SK-N-SH (cell line): Measurements from ENCODE around the gene CATSPERE.

Experiments used
- EP300 ChIP-seq, 2 experiments: IDR thresholded peaks; 2 replicates each; pipeline versions ENCODE4 v1.4.0 to v1.6.1; 2012; ENCODE audit warnings: borderline replicate concordance in 1 of 2, low read depth in 1 of 2, low read length in 1 of 2
- EZH2phosphoT487 ChIP-seq: fragments of 200-600 bp; sonication (generic); IDR thresholded peaks from 2 replicates; pipeline ENCODE4 v1.6.1; 2017; ENCODE audit warnings: low read depth, mixed run types, mild to moderate bottlenecking, antibody characterized with exemption, moderate library complexity, borderline replicate concordance
- FOXM1 ChIP-seq: IDR thresholded peaks from 2 replicates; pipeline ENCODE4 v1.4.0; 2012; ENCODE audit warnings: low read depth, mild to moderate bottlenecking
- GABPA ChIP-seq: IDR thresholded peaks from 2 replicates; pipeline ENCODE4 v1.4.0; 2012; ENCODE audit warnings: low read depth, mild to moderate bottlenecking
- GATA2 ChIP-seq: sonication (generic); formaldehyde crosslinking; IDR thresholded peaks from 2 replicates; pipeline ENCODE4 v1.5.0; 2020; ENCODE audit warnings: mild to moderate bottlenecking, missing genetic modification reagents
- JUND ChIP-seq: IDR thresholded peaks from 2 replicates; pipeline ENCODE4 v1.4.0; 2012
- NRF1 ChIP-seq: IDR thresholded peaks from 2 replicates; pipeline ENCODE4 v1.6.1; 2012; ENCODE audit warnings: low read depth, mild to moderate bottlenecking, low read length
- RAD21 ChIP-seq: IDR thresholded peaks from 2 replicates; pipeline ENCODE4 v1.6.1; 2012; ENCODE audit warnings: mild to moderate bottlenecking, low read length
- ZBTB33 ChIP-seq: IDR thresholded peaks from 2 replicates; pipeline ENCODE4 v1.4.0; 2012; ENCODE audit warnings: low read depth, borderline replicate concordance
- TF ChIP-seq, protein P1 (sequence below): fragments of 200-600 bp; sonication (generic); IDR thresholded peaks from 2 replicates; pipeline ENCODE4 v1.6.1; 2017; ENCODE audit warnings: antibody characterized with exemption, mild to moderate bottlenecking, moderate library complexity
- TF ChIP-seq, protein P2 (sequence below): fragments of 150-350 bp; IDR thresholded peaks from 2 replicates; pipeline ENCODE4 v1.6.1; 2017; ENCODE audit warnings: antibody characterized with exemption, low read length, low read depth, borderline replicate concordance
- TF ChIP-seq, protein P3 (sequence below): IDR thresholded peaks from 2 replicates; pipeline ENCODE4 v1.6.1; 2012; ENCODE audit warnings: mild to moderate bottlenecking, low read depth, low read length, moderate library complexity

- TF ChIP-seq, protein P1, sequence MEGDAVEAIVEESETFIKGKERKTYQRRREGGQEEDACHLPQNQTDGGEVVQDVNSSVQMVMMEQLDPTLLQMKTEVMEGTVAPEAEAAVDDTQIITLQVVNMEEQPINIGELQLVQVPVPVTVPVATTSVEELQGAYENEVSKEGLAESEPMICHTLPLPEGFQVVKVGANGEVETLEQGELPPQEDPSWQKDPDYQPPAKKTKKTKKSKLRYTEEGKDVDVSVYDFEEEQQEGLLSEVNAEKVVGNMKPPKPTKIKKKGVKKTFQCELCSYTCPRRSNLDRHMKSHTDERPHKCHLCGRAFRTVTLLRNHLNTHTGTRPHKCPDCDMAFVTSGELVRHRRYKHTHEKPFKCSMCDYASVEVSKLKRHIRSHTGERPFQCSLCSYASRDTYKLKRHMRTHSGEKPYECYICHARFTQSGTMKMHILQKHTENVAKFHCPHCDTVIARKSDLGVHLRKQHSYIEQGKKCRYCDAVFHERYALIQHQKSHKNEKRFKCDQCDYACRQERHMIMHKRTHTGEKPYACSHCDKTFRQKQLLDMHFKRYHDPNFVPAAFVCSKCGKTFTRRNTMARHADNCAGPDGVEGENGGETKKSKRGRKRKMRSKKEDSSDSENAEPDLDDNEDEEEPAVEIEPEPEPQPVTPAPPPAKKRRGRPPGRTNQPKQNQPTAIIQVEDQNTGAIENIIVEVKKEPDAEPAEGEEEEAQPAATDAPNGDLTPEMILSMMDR = no peak
- TF ChIP-seq NRF1 (no peak), FOXM1 (no peak), EZH2phosphoT487 (no peak), GABPA (no peak), EP300 (IDR thresholded peaks at IDR 0.05; ENCODE audit: borderline replicate concordance in 1 of 2, low read depth in 1 of 2, low read length in 1 of 2) (no peak), GATA2 (no peak), ZBTB33 (no peak), JUND (no peak), RAD21 (no peak)
- TF ChIP-seq, protein P2, sequence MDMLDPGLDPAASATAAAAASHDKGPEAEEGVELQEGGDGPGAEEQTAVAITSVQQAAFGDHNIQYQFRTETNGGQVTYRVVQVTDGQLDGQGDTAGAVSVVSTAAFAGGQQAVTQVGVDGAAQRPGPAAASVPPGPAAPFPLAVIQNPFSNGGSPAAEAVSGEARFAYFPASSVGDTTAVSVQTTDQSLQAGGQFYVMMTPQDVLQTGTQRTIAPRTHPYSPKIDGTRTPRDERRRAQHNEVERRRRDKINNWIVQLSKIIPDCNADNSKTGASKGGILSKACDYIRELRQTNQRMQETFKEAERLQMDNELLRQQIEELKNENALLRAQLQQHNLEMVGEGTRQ = no peak
- TF ChIP-seq, protein P3, sequence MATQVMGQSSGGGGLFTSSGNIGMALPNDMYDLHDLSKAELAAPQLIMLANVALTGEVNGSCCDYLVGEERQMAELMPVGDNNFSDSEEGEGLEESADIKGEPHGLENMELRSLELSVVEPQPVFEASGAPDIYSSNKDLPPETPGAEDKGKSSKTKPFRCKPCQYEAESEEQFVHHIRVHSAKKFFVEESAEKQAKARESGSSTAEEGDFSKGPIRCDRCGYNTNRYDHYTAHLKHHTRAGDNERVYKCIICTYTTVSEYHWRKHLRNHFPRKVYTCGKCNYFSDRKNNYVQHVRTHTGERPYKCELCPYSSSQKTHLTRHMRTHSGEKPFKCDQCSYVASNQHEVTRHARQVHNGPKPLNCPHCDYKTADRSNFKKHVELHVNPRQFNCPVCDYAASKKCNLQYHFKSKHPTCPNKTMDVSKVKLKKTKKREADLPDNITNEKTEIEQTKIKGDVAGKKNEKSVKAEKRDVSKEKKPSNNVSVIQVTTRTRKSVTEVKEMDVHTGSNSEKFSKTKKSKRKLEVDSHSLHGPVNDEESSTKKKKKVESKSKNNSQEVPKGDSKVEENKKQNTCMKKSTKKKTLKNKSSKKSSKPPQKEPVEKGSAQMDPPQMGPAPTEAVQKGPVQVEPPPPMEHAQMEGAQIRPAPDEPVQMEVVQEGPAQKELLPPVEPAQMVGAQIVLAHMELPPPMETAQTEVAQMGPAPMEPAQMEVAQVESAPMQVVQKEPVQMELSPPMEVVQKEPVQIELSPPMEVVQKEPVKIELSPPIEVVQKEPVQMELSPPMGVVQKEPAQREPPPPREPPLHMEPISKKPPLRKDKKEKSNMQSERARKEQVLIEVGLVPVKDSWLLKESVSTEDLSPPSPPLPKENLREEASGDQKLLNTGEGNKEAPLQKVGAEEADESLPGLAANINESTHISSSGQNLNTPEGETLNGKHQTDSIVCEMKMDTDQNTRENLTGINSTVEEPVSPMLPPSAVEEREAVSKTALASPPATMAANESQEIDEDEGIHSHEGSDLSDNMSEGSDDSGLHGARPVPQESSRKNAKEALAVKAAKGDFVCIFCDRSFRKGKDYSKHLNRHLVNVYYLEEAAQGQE = no peak
These were observed 14.0 kb upstream of the CATSPERE start for GRCh38 chr1:244447024-244447423.
